Activated CD8-positive, alpha-beta memory T cell treated with anti-CD3 and anti-CD28 coated beads, Interleukin-2, amount 50 U/mL, for 4 hours (primary cell): ENCODE results near the gene CYB561A3.
A peak's percentile ranks its signal among the peaks of the same experiment; 100 is the strongest.
"Not testable (repeated sequence)": the region's sequence is repeated elsewhere in the genome, so short reads cannot be mapped to it uniquely, and the experiment has no call there.

Source experiments
- DNase-seq: peaks from one replicate; pipeline ENCODE4 v3.0.0-alpha.2; 2020

CYB561A3 gene, protein sequence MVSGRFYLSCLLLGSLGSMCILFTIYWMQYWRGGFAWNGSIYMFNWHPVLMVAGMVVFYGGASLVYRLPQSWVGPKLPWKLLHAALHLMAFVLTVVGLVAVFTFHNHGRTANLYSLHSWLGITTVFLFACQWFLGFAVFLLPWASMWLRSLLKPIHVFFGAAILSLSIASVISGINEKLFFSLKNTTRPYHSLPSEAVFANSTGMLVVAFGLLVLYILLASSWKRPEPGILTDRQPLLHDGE

GRCh38 chr11:61361741-61362541, at the start of gene CYB561A3, which contains the start of gene TMEM138:
Gene CYB561A3, minus strand, starts transcription at chr11:61361882. Its CDS starts 5,169 bp downstream, at chr11:61356713.
Gene TMEM138, plus strand, starts transcription at chr11:61362374. Its CDS starts 2,017 bp downstream, at chr11:61364391.
- peak; percentile 86 for DNase-seq

DNA sequence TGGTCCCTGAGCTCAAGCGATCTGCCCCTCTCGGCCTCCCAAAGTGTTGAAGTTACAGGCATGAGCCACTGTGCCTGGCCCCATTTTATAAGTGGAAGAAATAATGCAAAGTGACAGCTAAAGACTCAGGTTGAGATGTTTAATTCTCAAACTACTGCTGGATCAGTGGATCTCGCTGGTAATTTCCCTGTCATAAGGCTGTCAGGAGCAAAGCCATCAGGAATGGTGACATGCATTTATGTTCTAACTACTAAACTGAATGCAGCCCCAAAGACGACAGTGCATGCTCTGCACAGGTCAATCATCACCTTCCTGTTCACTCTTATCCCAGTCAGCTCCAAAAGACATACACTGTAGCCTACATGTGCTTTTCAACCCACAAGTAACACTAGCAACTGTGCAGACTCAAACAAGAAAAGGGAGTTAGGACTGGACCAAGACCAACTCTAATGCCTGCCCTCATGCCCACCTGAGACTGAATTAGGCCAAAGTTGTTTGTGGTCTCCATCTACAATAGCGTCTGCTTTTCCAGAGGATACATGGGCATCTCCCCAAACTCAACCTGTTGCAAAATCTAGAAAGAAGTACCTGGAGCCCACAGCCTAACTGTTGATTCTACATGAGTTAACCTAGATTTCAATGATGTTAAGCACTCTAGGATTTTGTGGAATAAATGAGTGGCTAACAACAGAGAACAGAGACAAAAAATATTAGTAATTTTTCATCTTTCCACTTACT, 45.5 kb upstream of the CYB561A3 start:
- DNase-seq, result no peak

- DNase-seq, result no peak
These were observed 44.4 kb upstream of the CYB561A3 start for GRCh38 chr11:61406067-61406466.

- DNase-seq, result no peak
These were observed 43.0 kb upstream of the CYB561A3 start for GRCh38 chr11:61404641-61405040.

- no peak for DNase-seq
These were observed 42.4 kb upstream of the CYB561A3 start for GRCh38 chr11:61404103-61404502.

DNA sequence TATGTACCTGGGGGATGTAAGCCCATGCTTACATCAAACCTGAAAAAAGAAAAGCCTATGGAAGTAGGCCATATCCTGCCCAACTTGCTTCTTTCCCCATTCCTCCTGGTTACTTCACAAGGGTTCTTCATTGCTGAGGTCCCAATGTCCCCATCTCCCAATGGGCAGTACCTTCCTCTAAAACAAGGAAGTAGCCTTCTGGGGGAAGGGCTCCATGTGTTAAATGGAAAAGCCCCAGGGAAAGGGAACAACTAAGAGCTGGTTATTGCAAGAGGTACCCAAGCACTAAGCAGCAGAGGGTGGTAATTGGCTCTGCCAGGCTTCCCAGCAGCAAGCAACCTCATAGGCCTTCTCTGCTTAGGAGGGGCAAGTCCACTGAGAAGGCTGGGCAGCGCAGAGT, 42.0 kb upstream of the CYB561A3 start:
- DNase-seq, result no peak

DNA sequence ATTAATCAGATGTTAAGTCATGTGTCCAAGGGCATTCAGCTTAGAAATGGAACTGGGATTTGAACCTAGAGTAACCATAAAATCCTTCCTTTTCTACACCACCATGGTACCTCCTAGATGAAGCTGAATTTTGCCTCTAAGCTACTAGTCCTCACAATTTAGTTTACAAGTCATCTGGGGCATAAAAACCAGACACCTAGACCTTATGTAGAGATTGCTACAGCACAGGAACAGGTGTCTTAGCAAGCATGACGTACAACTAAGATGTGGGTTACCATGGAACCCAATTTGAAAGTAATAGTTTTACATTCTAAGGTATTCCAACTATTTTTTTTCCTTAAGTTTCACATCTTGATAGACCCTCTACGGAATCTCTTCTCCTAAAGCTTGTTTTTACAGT, 39.9 kb upstream of the CYB561A3 start:
- no peak for DNase-seq

- no peak for DNase-seq
These were observed 39.5 kb upstream of the CYB561A3 start for GRCh38 chr11:61401173-61401572.

DNA sequence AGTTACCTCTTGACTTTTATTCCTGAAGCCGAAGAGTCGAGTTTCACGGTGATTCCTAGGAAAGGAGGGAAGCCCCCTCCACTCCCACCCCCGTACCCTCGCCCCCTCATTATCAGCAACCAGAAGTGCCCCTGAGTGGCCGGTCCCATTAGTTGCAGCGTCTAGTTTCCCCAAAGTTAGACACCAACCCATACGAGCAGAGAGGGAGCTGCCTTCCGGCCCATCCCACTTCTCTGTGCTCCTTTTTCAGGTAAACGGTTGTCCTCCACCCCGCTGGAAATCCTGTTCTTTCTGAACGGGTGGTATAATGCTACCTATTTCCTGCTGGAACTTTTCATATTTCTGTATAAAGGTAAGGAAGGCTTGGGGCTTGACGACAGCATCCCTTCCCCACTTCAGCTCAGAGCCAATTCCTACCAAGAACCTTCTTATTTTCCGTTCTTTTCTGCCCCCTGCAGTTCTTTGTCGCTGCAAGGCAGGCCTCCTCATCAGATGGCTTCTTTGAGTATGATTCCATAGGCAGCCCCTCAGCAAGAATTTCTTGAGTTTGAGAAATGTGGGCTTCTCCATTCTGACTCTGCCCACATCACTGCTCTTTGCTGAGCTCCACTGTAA, 31.4 kb upstream of the CYB561A3 start:
- DNase-seq, result no peak

GRCh38 chr11:61390161-61390560, 28.5 kb upstream of the CYB561A3 start:
- DNase-seq, result no peak

DNA sequence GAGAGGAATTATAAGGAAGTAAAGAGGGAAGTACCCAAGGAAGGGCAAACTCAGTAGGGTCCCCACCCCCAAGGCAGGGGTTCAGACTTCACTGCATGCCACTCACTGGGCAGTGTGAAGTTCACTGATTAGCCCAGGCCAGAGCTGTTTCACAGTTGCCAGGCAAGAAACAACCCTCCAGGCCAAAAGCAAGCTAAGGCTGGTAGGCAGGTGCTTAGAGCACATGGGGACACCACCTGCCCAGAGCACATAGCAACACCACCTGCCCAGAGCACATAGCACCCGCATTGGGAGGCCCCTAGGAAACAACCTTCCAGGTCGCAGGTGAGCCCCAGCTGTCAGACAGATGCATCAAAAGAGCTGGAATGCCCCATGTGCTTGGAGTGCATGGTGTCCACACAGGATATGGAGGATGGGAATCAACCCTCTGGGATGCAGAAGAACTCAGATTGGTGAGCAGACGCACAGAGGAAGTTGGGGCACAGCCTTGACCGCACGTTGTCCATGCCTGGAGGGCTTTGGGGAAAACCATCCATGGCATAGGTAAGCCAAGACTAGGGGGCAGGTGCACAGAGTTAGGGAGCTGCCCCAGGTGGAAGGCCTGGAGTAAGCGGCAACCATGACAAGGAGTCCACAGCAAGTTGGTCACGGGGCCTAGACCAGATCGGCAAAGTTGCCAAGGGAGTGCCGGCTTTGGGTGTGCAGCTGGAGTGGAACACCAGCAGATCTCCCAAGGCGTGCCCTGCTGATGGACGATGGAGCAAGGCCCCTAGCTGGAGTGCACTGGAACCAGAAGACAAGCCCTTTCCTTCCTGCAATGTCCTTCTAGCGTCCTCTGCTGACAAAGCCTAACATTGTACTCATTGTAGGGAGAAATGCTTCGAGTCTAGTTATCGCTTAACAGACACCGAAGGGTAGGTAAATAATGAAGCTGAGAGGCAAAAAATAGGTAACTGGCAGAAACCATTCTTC, 22.9 kb upstream of the CYB561A3 start:
- DNase-seq, result no peak

GRCh38 chr11:61383859-61384258, 22.2 kb upstream of the CYB561A3 start:
- DNase-seq, result not testable (repeated sequence)

DNA sequence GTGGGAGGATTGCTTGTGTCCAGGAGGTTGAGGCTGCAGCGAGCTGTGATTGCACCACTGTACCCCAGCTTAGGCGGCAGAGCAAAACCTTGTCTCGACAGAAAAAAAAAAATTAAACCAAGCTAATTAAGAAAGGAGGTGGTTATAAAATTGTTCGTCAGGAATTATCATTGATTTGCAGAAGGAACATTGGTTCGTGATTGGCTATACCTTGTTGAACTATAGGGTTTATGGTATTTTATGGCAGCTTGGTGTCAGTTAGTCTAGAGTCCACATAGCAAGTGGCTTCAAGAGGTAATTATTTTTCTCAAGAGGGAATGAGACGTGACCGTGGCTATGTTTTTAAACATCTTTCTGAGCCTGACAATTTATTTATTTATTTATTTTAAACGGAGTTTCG, 19.2 kb upstream of the CYB561A3 start:
- no peak for DNase-seq

GRCh38 chr11:61378713-61379313, 17.1 kb upstream of the CYB561A3 start:
- no peak for DNase-seq

DNA sequence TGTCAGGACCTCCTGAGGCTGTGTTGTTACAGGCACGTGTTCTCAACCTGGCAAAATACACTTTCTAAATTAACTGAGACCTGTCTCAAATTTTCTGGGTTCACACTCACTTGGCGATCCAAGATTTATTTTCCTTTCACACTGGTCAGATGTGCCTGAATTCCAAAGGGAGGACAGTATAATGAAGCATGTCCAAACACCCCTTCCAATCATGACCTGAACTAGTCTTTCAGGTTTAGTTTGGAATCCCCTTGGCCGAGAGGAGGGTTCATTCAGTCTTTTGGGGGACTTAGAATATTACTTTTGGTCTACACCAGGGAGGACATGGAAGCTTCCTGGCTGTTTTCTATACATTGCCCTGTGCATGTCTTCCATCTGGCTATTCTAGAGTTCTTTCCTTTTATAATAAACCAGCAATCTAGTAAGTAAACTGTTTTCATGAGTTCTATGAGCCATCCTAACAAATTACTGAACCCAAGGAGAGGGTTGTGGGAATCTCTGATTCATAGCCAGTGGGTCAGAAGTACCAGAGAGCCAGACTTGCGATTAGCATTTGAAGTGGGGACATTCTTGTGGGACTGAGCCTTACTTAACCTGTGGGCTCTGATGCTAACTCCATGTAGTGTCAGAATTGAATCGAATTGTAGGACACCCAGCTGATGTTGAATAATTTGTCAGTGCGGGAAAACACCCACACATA, 15.9 kb upstream of the CYB561A3 start:
- no peak for DNase-seq

DNA sequence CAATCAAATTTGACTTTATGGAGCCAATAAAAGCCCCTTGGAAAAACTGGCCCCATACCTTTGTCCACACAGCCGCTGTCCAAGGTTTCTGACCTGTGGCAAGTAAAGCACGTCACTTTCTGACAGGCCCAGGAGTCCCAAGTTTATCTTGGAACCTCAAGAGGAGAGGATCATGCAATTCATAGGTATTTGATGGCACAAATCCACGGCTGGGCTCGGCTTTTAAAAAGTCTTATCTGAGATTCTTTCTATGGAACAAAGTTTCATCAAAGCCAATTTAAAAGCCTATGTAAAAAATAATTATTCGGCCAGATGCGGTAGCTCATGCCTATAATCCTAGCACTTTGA, 14.1 kb upstream of the CYB561A3 start:
- DNase-seq, result no peak

GRCh38 chr11:61372659-61373420, 11.2 kb upstream of the CYB561A3 start:
- DNase-seq, result no peak

- no peak for DNase-seq
These were observed 8.8 kb upstream of the CYB561A3 start for GRCh38 chr11:61370349-61371005.
